ENCODE measurements around the gene CNBP.

DNA sequence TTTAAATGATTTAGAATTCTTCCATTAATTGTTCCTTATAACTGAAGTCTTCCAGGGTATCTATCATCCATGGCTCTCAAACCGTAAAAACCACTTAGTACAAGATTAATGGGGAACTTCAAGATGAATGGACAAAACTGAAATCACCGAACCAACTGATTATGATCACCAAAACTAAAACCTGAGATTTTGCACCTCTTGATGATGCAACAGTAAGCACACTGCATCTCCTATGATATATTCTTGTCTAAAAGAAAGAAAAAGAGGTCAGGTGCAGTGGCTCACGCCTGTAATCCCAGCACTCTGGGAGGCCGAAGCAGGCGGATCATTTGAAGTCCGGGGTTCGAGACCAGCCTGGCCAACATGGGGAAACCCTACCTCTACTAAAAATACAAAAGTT lies 19.2 kb downstream of the CNBP start:
- TF ChIP-seq, protein P1, sequence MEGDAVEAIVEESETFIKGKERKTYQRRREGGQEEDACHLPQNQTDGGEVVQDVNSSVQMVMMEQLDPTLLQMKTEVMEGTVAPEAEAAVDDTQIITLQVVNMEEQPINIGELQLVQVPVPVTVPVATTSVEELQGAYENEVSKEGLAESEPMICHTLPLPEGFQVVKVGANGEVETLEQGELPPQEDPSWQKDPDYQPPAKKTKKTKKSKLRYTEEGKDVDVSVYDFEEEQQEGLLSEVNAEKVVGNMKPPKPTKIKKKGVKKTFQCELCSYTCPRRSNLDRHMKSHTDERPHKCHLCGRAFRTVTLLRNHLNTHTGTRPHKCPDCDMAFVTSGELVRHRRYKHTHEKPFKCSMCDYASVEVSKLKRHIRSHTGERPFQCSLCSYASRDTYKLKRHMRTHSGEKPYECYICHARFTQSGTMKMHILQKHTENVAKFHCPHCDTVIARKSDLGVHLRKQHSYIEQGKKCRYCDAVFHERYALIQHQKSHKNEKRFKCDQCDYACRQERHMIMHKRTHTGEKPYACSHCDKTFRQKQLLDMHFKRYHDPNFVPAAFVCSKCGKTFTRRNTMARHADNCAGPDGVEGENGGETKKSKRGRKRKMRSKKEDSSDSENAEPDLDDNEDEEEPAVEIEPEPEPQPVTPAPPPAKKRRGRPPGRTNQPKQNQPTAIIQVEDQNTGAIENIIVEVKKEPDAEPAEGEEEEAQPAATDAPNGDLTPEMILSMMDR (conservative IDR thresholded peaks at IDR 0.05; ENCODE audit: low read depth, low read length): no peak
- TF ChIP-seq EZH2 (IDR thresholded peaks at IDR 0.05; ENCODE audit: borderline replicate concordance, low read depth, low read length, poor library complexity, severe bottlenecking): no peak

Measured in A673 (cell line).